ENCODE data around the gene KLRF1.

KLRF1 gene

DNA sequence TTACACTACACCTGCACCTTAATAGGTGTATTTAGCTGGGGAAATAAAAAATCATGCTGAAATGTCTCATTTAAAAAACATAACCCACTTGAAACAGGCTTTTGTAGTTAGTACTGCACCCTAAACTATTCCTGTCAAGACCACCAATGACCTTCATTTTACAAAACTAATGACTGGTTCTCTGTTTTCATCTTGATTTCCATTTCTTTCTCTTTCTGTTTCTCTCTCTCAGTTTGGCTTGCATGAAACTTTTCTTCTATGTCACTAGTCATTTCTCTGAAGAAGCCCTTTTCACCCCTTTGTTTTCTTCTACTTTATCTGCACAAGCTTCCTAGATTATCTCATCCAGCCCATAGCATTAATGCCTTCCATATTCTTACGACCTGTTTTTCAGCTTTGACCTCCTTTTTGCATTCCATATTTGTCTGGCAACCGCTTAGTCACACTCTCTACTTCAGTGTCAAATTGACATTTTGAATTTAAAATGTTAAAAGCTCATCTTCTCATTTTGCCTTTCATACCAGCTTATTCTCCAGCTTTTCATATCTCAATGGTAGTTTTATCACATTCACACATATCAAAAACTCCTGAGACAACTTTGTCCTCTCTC lies 32.7 kb upstream of the KLRF1 start:
- Histone ChIP-seq H3K9me3 (ENCODE audit: insufficient read depth, low read depth, low read length) (peaks cover 3% of the 10 kb centered on the region; the same call in 1 of the 2 replicates), H3K27me3 (ENCODE audit: insufficient read depth, low read length) (no peaks in the 10 kb centered on the region), H3K9ac (ENCODE audit: low read depth, low read length) (no peak overlapping the region), H3K36me3 (ENCODE audit: insufficient read depth, low read depth, low read length) (no peaks in the 10 kb centered on the region), H3K27ac (ENCODE audit: low read length) (no peak overlapping the region), H3K4me1 (ENCODE audit: insufficient read depth, low read length) (peaks cover 8% of the 10 kb centered on the region), H3K4me3 (ENCODE audit: low read length) (no peak overlapping the region)

GRCh38 chr12:9795945-9796344 lies 31.3 kb upstream of the KLRF1 start:
- H3K4me1 ChIP-seq (ENCODE audit: insufficient read depth, low read length): peaks cover 8% of the 10 kb centered on the region

GRCh38 chr12:9796346-9796745 lies 30.9 kb upstream of the KLRF1 start:
- H3K4me1 ChIP-seq (ENCODE audit: insufficient read depth, low read length): peaks cover 8% of the 10 kb centered on the region
- no peak overlapping the region for H3K9ac ChIP-seq (ENCODE audit: low read depth, low read length)
- no peak overlapping the region for H3K4me3 ChIP-seq (ENCODE audit: low read length)
- H3K27ac ChIP-seq (ENCODE audit: low read length): no peak overlapping the region
- H3K9me3 ChIP-seq (ENCODE audit: insufficient read depth, low read depth, low read length): no peaks in the 10 kb centered on the region
- no peaks in the 10 kb centered on the region for H3K36me3 ChIP-seq (ENCODE audit: insufficient read depth, low read depth, low read length)
- no peaks in the 10 kb centered on the region for H3K27me3 ChIP-seq (ENCODE audit: insufficient read depth, low read length)

More at GRCh38 chr12:9795945-9796344, 31.3 kb upstream of the KLRF1 start:
- Histone ChIP-seq H3K27me3 (ENCODE audit: insufficient read depth, low read length) (no peaks in the 10 kb centered on the region), H3K9me3 (ENCODE audit: insufficient read depth, low read depth, low read length) (no peaks in the 10 kb centered on the region), H3K9ac (ENCODE audit: low read depth, low read length) (no peak overlapping the region), H3K27ac (ENCODE audit: low read length) (no peak overlapping the region), H3K36me3 (ENCODE audit: insufficient read depth, low read depth, low read length) (no peaks in the 10 kb centered on the region), H3K4me3 (ENCODE audit: low read length) (no peak overlapping the region)

DNA sequence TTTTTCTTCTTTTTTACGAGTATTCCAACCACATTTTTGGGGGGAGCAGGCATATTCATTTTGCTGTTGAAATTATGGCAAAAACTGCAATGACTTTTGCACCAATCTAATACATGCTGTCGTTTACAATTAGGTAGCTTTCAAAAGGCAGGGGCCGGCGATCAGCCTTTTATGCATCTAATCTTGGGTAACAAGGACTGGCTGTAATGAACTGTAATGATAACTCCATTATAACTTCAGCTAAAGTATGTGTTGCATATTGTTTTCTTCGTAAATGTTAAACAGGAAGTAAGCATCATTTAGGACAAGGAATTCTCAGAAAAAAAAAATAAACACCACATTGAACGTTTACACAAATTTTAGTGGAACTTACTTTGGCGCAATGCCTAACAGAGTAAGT lies 30.3 kb upstream of the KLRF1 start:
- no peaks in the 10 kb centered on the region for H3K36me3 ChIP-seq (ENCODE audit: insufficient read depth, low read depth, low read length)
- H3K4me1 ChIP-seq (ENCODE audit: insufficient read depth, low read length): peaks cover 8% of the 10 kb centered on the region
- H3K4me3 ChIP-seq (ENCODE audit: low read length): no peak overlapping the region
- no peaks in the 10 kb centered on the region for H3K9me3 ChIP-seq (ENCODE audit: insufficient read depth, low read depth, low read length)
- no peak overlapping the region for H3K9ac ChIP-seq (ENCODE audit: low read depth, low read length)
- no peak overlapping the region for H3K27ac ChIP-seq (ENCODE audit: low read length)
- H3K27me3 ChIP-seq (ENCODE audit: insufficient read depth, low read length): no peaks in the 10 kb centered on the region

DNA sequence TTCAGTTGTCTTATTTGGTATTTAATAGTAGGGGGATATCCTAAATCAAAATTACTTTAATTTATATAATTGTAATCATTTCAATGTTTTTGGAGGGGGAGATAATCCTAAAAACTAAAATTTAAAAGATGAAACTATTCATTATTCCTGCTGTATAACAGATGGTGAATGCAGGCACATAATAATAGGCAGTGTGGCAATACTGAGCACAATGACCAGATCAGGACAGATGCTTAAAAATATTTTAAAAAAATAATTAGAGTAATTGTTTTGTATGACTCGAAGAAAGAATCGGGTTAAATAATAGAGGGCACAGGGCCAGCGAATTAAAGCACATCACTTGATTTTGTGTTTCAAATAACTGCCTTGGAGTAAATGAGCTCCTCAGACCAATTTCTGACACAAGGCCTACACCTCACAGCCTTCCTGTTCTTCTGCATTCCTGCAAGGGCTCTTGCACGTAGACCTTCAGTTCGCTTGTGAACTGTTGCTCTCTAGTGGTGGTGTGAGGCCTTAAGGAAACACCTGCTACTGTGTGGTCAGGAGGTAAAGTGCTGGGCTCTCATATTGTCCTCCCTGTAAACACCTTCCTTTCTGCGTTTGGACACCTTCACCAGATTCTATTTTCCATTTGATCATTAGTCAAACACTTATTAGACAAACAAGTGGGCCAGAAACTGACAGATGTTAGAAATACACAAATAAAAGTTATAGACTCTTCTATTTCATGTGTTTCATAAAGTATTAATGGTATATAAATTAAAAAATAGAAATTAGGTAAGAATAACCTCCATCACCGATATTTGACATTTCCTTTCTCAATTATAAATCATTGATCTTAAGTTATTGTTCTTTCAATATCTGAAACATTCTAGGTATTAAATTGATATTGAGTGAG lies 29.3 kb upstream of the KLRF1 start:
- no peaks in the 10 kb centered on the region for H3K36me3 ChIP-seq (ENCODE audit: insufficient read depth, low read depth, low read length)
- H3K9me3 ChIP-seq (ENCODE audit: insufficient read depth, low read depth, low read length): no peaks in the 10 kb centered on the region
- no peak overlapping the region for H3K4me3 ChIP-seq (ENCODE audit: low read length)
- no peak overlapping the region for H3K9ac ChIP-seq (ENCODE audit: low read depth, low read length)
- H3K27ac ChIP-seq (ENCODE audit: low read length): no peak overlapping the region
- H3K4me1 ChIP-seq (ENCODE audit: insufficient read depth, low read length): peaks cover 8% of the 10 kb centered on the region
- H3K27me3 ChIP-seq (ENCODE audit: insufficient read depth, low read length): no peaks in the 10 kb centered on the region

DNA sequence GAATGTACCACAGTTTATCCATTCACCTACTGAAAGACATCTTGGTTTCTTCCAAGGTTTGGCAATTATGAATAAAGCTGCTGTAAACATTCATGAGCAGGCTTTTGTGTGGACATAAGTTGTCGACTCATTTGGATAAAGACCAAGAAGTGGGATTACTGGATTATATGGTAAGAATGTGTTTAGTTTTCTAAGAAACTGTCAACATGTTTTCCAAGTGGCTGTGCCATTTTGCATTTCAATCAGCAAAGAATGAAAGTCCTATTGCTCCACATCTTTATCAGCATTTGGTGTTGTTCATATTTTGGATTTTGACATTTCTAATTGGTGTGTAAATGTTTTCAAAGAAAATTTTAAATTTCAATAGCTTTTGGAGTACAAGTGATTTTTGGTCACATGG lies 27.3 kb upstream of the KLRF1 start:
- Histone ChIP-seq H3K4me1 (ENCODE audit: insufficient read depth, low read length) (no peaks in the 10 kb centered on the region), H3K9ac (ENCODE audit: low read depth, low read length) (no peak overlapping the region), H3K27me3 (ENCODE audit: insufficient read depth, low read length) (no peaks in the 10 kb centered on the region), H3K36me3 (ENCODE audit: insufficient read depth, low read depth, low read length) (no peaks in the 10 kb centered on the region), H3K27ac (ENCODE audit: low read length) (no peak overlapping the region), H3K4me3 (ENCODE audit: low read length) (no peak overlapping the region), H3K9me3 (ENCODE audit: insufficient read depth, low read depth, low read length) (no peaks in the 10 kb centered on the region)

GRCh38 chr12:9805883-9806282 lies 21.4 kb upstream of the KLRF1 start:
- H3K9me3 ChIP-seq (ENCODE audit: insufficient read depth, low read depth, low read length): no peaks in the 10 kb centered on the region
- H3K27ac ChIP-seq (ENCODE audit: low read length): no peak overlapping the region
- no peak overlapping the region for H3K4me3 ChIP-seq (ENCODE audit: low read length)
- H3K27me3 ChIP-seq (ENCODE audit: insufficient read depth, low read length): no peaks in the 10 kb centered on the region
- no peaks in the 10 kb centered on the region for H3K36me3 ChIP-seq (ENCODE audit: insufficient read depth, low read depth, low read length)
- no peaks in the 10 kb centered on the region for H3K4me1 ChIP-seq (ENCODE audit: insufficient read depth, low read length)
- no peak overlapping the region for H3K9ac ChIP-seq (ENCODE audit: low read depth, low read length)

DNA sequence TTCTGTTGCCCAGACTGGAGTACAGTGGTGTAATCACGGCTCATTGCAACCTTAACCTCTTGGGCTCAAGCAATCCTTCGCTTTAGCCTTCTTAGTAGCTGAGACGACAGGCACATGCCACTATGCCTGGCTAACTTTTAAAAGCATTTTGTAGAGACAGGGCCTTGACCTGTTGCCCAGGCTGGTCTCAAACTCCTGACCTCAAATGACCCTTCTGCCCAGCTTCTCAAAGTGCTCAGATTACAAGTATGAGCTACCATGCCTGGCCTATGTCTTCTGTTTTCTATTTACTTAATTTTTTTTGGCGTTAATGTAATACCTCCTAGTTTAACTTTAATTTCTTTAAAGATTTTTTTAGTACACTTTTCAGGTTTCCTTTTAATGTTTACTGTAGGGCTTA lies 20.6 kb upstream of the KLRF1 start:
- no peak overlapping the region for H3K4me3 ChIP-seq (ENCODE audit: low read length)
- H3K9me3 ChIP-seq (ENCODE audit: insufficient read depth, low read depth, low read length): no peaks in the 10 kb centered on the region
- no peaks in the 10 kb centered on the region for H3K27me3 ChIP-seq (ENCODE audit: insufficient read depth, low read length)
- H3K9ac ChIP-seq (ENCODE audit: low read depth, low read length): no peak overlapping the region
- H3K36me3 ChIP-seq (ENCODE audit: insufficient read depth, low read depth, low read length): no peaks in the 10 kb centered on the region
- H3K27ac ChIP-seq (ENCODE audit: low read length): no peak overlapping the region
- H3K4me1 ChIP-seq (ENCODE audit: insufficient read depth, low read length): no peaks in the 10 kb centered on the region

DNA sequence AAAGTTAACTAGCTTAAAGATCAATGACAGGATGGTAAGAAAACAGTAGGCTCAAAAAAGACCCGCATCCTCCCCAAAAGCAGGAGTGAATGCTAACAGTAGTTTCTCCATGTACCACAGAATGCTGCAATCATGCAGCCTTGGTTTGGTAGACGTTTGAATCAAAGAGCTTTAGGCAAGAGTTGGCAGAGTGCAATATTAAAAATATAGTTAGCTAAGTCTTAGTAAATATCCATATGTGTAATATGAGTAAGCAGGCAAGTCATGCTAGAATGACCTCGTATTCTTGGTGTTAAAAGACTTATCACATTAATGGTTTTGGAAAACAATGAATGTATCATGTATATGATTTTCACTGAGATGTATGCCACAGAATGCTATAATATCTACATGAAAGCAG lies 18.8 kb upstream of the KLRF1 start:
- Histone ChIP-seq H3K27ac (ENCODE audit: low read length) (no peak overlapping the region), H3K4me3 (ENCODE audit: low read length) (no peak overlapping the region), H3K4me1 (ENCODE audit: insufficient read depth, low read length) (no peaks in the 10 kb centered on the region), H3K36me3 (ENCODE audit: insufficient read depth, low read depth, low read length) (no peaks in the 10 kb centered on the region), H3K9me3 (ENCODE audit: insufficient read depth, low read depth, low read length) (no peaks in the 10 kb centered on the region), H3K27me3 (ENCODE audit: insufficient read depth, low read length) (no peaks in the 10 kb centered on the region), H3K9ac (ENCODE audit: low read depth, low read length) (no peak overlapping the region)

GRCh38 chr12:9809338-9809737 lies 17.9 kb upstream of the KLRF1 start:
- H3K27ac ChIP-seq (ENCODE audit: low read length): no peak overlapping the region
- no peaks in the 10 kb centered on the region for H3K4me1 ChIP-seq (ENCODE audit: insufficient read depth, low read length)
- no peak overlapping the region for H3K9ac ChIP-seq (ENCODE audit: low read depth, low read length)
- H3K36me3 ChIP-seq (ENCODE audit: insufficient read depth, low read depth, low read length): no peaks in the 10 kb centered on the region
- no peaks in the 10 kb centered on the region for H3K27me3 ChIP-seq (ENCODE audit: insufficient read depth, low read length)
- no peaks in the 10 kb centered on the region for H3K9me3 ChIP-seq (ENCODE audit: insufficient read depth, low read depth, low read length)
- H3K4me3 ChIP-seq (ENCODE audit: low read length): no peak overlapping the region

DNA sequence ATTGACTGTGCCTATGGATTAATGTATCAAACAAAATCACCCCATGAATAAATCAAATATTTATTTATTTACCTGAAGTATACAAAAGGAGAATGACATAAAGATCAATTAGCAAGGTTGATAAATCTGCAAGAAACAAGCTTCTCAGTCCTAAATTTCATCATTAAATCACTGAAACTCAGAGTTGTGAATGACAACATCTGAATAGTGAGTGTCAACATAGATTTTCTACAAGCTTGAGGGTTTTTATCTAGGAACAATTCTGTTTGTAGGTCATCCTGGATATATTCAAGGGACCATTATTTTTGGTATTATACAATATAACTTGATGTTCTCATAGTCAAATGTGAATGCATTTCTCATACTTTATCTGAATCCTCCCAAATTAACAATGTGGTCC lies 17.4 kb upstream of the KLRF1 start:
- no peak overlapping the region for H3K27ac ChIP-seq (ENCODE audit: low read length)
- H3K4me1 ChIP-seq (ENCODE audit: insufficient read depth, low read length): no peaks in the 10 kb centered on the region
- H3K9me3 ChIP-seq (ENCODE audit: insufficient read depth, low read depth, low read length): no peaks in the 10 kb centered on the region
- no peak overlapping the region for H3K9ac ChIP-seq (ENCODE audit: low read depth, low read length)
- no peaks in the 10 kb centered on the region for H3K27me3 ChIP-seq (ENCODE audit: insufficient read depth, low read length)
- H3K4me3 ChIP-seq (ENCODE audit: low read length): no peak overlapping the region
- no peaks in the 10 kb centered on the region for H3K36me3 ChIP-seq (ENCODE audit: insufficient read depth, low read depth, low read length)

GRCh38 chr12:9810671-9811070 lies 16.6 kb upstream of the KLRF1 start:
- Histone ChIP-seq H3K27ac (ENCODE audit: low read length) (no peak overlapping the region), H3K9ac (ENCODE audit: low read depth, low read length) (no peak overlapping the region), H3K9me3 (ENCODE audit: insufficient read depth, low read depth, low read length) (no peaks in the 10 kb centered on the region), H3K4me3 (ENCODE audit: low read length) (no peak overlapping the region), H3K4me1 (ENCODE audit: insufficient read depth, low read length) (no peaks in the 10 kb centered on the region), H3K27me3 (ENCODE audit: insufficient read depth, low read length) (no peaks in the 10 kb centered on the region), H3K36me3 (ENCODE audit: insufficient read depth, low read depth, low read length) (no peaks in the 10 kb centered on the region)

All from iPS-20b (cell line).